Measurements from ENCODE around the gene ATG4B.

GRCh38 chr2:241640165-241640795 lies 2.8 kb downstream of the ATG4B start:
- TF ChIP-seq POLR2A (IDR thresholded peaks at IDR 0.05; ENCODE audit: low read depth, low read length) (no peak), POLR2AphosphoS5 (IDR thresholded peaks at IDR 0.05; ENCODE audit: low read depth, low read length) (no peak), TAF1 (IDR thresholded peaks at IDR 0.05; ENCODE audit: borderline replicate concordance, low read depth, low read length) (no peak)

Data from GM12892 (cell line).